Putamen (tissue), 1 donor: ENCODE results near the gene SMIM12.

ENCODE experiments used
- DNase-seq: peaks from one replicate; pipeline ENCODE4 v3.0.0-alpha.2; 2016; ENCODE audit warnings: low spot score

The SMIM12 gene, protein sequence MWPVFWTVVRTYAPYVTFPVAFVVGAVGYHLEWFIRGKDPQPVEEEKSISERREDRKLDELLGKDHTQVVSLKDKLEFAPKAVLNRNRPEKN

DNA sequence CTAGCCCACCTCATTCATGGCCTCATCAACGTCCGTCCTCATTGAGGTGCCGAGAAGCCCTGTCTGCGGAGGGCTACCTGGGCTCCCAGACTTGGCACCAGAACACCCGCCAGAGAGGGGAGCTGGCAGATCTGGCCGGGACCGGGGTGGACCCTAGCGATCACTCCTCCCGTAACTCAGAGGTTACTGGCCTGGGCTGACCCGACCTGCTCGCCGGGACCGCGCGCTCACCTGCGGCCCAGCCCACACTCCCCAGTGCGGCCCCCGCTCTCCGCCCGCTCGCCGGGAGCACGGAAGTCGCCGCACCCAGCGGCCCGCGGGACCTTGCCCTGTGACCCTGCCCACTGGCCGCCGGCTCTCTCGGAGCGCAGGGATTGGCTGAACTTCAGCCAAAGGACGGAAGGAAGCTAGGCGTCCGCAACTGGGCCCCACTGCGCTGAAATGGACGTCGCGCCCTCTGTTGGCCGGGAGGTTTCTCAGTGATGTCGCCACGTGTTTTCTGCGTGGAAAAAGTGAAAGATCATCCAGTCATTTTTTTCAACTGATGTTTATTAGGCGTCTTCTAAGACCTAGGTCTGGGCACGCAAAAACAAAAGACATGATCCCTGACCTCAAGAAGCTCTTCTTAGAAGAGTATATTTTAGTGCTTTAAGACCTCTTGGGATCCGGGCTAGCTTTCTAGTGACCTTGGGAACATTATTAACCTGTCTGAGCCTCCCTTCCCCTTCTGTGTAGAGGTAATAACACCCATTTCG lies at the start of gene SMIM12:
TSS of gene SMIM12 (minus strand) at position 304 of the 755 bp plus-strand sequence. CDS start 3,772 bp downstream, outside the sequence.
- DNase-seq, result peak; percentile 93

DNA sequence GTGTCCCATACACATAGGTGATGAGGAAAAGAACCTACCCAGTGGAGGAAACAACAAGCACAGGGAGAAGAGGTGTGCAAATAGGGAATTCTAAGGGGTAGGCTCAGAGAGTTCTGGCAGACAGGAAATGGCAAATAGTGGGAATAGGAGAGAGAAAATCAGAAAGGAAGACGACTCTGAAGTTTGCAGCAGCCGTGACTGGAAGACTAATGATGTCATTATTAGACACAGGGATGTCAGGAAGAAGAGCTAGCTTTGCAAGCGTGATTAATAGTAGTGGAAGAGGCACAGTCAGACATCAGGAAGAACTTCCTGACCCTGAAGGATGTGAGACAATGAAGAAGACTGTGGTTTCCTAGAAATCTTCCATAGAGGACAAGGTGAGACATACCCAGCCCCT lies 48.8 kb upstream of the SMIM12 start:
- no peak for DNase-seq

DNA sequence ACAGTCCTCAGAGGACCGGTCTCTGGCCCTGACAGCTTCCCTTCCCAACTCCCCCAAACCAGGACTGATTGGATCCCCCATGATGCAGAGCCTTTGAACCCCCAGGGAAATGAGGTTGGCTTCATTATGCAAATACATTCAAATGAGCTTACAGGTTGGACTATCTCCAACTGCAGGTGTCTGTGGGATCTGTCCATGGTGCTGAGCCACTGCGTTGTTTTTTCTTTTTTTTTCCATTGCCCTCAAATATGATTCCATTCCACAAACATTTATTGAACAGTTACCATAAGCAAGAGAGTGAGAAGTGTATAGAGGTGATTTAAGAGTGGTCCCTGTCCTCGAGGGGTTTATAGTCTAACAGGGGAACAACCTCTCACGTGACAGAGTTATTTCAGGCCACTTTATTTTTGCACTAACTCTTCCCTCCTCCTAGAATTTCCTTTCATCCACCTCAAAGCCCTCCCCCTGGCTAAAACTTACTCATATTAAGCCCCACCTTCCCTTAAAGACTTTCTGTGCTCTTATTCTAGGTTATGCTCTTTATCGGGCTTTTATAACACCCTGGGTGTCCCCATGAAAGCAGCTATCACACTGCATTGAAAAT lies 48.0 kb upstream of the SMIM12 start:
- no peak for DNase-seq

DNA sequence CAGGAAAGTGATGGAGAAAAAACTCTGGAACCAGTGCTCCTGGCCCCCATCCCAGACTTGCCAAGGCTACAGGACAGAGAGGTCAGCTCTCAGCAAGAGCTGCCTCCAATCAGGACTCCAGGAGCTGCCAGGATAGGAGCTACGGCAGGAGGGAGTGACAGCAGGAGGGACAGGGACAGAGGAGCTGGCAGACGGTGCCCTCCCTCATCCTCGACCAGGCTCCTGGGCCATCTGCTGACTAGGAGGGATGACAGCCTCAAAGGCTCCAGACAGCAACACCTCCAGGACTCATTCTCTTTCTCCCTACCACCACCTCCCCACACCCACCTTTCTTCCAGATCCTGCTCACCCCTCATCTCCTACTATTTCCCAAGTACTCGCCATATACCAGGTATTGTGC lies 47.2 kb upstream of the SMIM12 start:
- DNase-seq, result no peak

DNA sequence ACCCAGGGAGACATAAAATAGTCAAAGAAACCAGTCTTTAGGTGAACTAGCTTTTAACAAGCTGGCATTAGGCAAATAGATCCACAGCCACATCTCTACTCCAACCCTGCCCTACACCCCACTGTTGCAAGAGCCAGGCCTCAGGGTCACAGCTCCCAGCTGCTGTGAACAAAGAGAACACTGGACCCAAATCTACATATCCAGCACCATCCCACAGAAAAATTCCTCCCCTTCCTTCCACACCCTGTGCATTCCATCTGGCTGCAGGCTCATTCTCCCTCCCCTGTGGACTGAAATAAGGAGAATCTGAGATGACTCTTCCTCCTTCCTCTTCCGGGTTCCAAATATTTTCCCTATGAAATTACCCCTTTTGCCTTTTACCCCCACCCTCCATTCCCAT lies 46.7 kb upstream of the SMIM12 start:
- DNase-seq, result no peak

- DNase-seq, result no peak
These were observed 45.5 kb upstream of the SMIM12 start for GRCh38 chr1:34905098-34905459.

- no peak for DNase-seq
These were observed 44.9 kb upstream of the SMIM12 start for GRCh38 chr1:34904236-34905097.

- DNase-seq, result no peak
These were observed 42.4 kb upstream of the SMIM12 start for GRCh38 chr1:34901919-34902318.

DNA sequence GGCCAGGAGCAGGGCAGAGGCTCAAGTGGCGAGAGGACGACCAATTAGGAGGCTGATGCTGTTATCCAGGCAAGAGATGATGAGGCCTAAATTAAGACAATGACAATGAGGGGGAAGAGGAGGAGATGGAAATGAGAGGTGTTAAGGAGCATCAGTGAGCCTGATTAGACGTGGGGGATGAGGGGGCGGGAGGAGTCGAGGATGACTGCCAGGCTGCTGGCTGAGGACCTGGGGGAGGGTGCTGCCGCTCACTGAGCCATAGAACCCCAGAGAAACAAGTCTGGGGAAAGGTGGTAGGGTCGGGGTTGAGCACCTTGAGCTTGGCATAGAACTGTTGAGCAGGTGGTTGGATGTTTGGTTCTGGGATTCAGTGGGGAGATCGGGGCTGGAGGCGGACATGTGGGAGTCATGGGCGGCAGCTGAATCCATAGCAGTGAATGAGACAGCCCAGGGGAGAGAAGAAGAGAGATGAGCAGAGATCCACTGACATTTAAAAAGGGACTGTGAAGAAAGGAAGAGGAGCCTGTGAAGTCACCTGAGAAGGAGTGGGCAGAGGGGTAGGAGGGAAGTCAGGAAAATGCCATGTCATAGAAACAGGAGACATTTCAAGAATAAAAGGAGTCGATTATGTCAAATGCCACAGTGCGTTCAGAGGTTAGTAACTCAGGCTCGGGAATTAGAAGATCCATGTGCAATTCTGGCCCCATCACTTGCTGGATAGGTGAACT lies 41.4 kb upstream of the SMIM12 start:
- peak; percentile 79 for DNase-seq

DNA sequence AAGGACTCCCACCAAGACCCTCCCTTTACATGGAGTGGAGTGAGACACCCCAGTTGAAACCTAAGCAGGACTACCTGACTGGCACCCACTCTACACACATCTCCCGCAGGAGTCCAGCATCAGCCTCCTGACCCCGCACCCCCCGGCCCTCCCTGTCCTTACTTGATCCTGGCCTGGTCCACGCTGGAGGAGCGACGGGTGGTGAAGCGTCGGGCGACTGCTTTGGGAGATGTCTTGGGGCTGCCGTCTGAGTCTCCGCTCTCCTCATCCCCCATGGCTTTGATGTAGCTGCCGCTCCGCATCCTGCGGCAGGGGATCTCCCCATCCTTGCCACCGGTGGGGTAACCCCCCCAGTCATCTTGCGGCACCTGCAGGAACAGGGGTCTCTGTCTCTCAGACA lies 40.4 kb upstream of the SMIM12 start:
- DNase-seq, result no peak

DNA sequence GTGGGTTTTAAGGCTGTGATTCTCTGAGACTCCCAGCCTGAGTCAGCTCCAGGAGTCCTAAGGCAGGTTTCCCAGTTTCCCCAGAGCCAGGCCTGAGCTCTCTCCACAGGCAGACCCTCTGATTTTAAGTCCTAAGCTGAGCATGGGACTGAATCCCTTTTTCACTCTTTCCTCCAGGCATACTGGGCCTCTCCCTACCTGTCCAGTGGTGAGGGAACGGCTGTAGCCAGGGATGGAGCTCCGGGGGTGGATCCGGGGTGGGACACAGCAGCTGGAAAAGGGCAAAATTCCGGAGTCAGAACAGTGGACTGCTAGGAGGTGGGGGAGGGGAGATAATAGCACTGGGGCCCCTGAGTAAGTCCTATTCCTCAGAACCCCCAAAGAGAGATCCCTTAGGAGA lies 39.9 kb upstream of the SMIM12 start:
- no peak for DNase-seq

DNA sequence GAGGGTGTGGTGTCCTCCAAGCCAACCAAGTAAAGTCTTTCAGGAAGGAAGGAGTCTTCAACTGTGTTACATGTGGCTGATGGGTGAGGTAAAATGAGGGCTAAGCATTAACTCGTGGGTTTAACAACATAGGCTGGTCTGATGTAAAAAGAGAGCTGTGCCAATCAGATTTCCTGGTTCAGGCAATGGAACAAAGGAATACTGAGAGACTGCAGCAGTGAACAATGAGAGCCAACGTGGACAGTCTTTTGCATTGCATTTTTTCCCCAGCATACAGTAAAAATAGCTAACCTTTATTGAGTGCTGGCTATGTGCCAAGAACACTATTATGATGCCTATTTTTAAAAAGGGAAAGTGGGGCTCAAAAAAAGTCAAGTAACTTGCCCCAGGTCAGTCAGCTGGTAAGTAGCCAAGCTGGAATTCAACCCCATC lies 38.8 kb upstream of the SMIM12 start:
- no peak for DNase-seq

- no peak for DNase-seq
These were observed 37.1 kb upstream of the SMIM12 start for GRCh38 chr1:34896612-34897011.

DNA sequence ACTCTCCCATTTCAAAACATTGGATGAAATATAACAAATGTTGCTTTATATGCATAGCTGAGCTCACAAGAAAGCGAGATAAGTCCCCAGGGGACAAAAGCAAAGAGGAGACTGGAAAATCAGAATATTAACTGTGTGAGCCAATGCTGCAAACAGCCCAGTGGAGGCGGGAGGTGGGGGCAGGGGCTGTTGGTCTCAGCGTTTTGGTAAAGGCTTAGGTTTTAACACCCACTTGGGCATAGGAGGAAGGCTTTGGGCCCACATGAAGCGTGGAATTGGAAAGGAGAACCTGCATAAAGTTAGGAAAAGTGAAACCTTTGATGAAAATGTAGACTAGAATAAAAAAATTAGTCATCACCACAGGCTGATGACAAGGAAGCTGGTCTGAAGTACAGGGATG lies 30.2 kb upstream of the SMIM12 start:
- no peak for DNase-seq

- DNase-seq, result no peak
These were observed 28.0 kb upstream of the SMIM12 start for GRCh38 chr1:34887593-34887992.

DNA sequence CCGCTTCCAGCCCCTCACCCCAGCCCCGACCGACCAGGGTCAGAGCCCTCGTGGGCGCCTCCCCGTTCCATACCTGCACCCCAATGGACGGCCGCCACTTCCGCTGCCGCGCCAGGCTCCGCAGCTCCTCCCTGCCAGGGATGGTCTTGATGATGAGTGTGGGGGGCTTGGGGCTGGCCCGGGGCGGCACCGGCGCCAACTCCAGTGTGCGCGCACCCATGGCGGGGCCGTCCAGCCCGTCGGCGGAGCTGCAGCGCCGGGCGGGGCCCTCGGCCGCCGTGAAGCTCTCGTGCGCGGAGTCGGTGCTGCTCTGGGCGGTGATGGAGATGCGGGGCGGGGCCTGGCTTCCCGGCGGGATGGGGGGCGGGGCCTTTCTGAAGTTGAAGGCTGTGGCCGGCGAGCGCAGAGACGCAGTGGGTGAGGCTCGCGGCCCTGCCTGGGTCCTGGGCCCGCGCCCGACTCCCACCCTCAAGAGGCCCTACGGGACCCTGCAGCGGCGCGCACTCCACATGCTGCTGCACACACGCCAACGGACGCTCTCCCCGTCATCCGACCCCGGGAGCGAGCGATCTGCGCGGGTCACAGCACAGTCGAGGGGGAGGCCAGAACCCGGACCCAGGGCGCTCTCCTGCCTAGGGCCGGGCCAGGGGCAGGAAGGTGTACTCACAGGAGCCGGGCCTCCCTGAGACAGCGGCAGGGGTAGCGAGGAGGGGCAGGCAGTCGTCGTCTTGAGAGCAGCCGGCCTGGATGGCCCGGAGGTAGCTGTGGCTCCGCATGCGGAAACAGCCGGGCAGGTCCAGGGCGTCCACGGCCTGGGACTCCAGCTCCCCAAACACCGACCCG lies 26.1 kb upstream of the SMIM12 start:
- DNase-seq, result no peak

DNA sequence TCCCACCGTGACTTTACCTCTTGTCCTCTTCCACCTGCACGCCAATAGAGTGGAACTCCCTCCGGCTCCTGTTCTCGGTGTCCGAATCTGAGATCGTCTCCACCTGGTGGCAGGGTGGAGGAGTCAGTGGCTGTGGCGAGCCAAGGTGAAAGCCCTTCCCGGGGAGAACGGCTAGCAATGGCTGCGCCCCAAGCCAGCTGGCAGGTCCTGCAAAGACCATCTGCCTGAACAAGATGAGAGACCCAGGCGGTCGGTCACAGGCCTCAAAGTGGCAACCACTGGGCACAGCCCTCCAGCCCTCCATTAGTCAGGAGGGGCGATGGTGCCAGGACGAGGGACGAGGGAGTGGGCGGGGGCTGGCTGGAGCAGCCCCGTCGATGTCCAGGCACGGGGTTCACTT lies 25.4 kb upstream of the SMIM12 start:
- DNase-seq, result no peak

DNA sequence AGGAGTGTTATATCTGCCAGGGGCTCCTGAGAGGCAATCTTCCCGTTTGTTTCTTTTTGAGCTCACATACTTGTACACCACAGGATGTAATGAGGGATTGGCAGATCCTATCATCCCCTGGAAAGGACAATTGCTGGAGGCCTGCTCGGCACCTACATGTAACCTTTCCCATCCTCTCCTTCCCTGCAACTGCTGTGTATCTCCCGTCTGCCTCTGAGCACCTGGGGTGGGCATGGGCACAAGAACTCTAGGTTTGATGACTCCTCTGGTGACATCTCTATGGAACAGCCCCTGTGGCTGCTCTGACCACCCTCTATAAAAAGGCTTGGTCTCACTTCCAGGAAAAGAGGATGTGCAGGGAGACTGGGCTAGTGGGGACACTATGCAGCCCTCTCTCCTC lies 25.0 kb upstream of the SMIM12 start:
- DNase-seq, result no peak

- DNase-seq, result no peak
These were observed 19.7 kb upstream of the SMIM12 start for GRCh38 chr1:34879230-34879629.

- no peak for DNase-seq
These were observed 16.9 kb upstream of the SMIM12 start for GRCh38 chr1:34876406-34876805.

GRCh38 chr1:34874296-34874952 lies 14.9 kb upstream of the SMIM12 start:
- no peak for DNase-seq
